HepG2 (cell line): ENCODE results near the gene CXXC5. TPM values are rescaled to one million over a fixed set of nuclear protein-coding genes. Genes with fewer than 3 reads are reported as not detected.

ENCODE experiments used
- ATAC-seq: fragments of 200-7000 bp; cut with Tn5 transposase; 3 replicates; pipeline ENCODE4 v1.9.1; 2020; ENCODE audit warnings: mild to moderate bottlenecking, moderate library complexity
- BruUV-seq: library from RNA; stranded (reverse); fragments of 400-500 nt; replicated peaks from 2 replicates; lab custom pipeline; 2021; lab: Mats Ljungman, UMichigan
- CTCF ChIA-PET: fragments of 300-600 bp; formaldehyde crosslinking; extraction: SDS; loops from one replicate; lab custom pipeline; 2021; ENCODE audit warnings: low total read pairs, inconsistent platforms, low intra/inter-chr PET ratio; lab: Yijun Ruan, JAX
- POLR2A ChIA-PET: fragments of 350-600 bp; sonication (Branson Sonifier 250); formaldehyde crosslinking; loops from one replicate; lab custom pipeline; 2020; ENCODE audit warnings: antibody characterized with exemption, inconsistent platforms; lab: Yijun Ruan, JAX
- DNase-seq: peaks from one replicate; pipeline ENCODE4 v3.0.0-alpha.2; 2015; ENCODE audit warnings: low spot score
- FAIRE-seq: peaks from 3 replicates; lab custom pipeline; 2011; peaks lifted over from hg19 to GRCh38; lab: Jason Lieb, UNC
- H2AFZ ChIP-seq: one replicate; pipeline ENCODE4 v1.6.1; 2011; ENCODE audit warnings: low read length, inconsistent platforms
- H3K27ac ChIP-seq: fragments of 300-600 bp; 3 replicates; pipeline ENCODE4 v1.8.0; 2011; ENCODE audit warnings: mixed run types, mild to moderate bottlenecking, mixed read lengths, low read length, inconsistent platforms; ENCODE audit not compliant: insufficient read depth; ENCODE audit errors: extremely low read length
- H3K27me3 ChIP-seq, 2 experiments: fragments of 200-600 bp in 1 of 2; 2 replicates in 1 of 2; 3 replicates in 1 of 2; pipeline versions ENCODE4 v1.6.0 to v1.8.0; 2011; ENCODE audit warnings: low read length in 2 of 2, mild to moderate bottlenecking in 2 of 2, moderate library complexity in 2 of 2, inconsistent platforms in 1 of 2; ENCODE audit not compliant: insufficient read depth in 2 of 2, control insufficient read depth in 1 of 2
- H3K36me3 ChIP-seq, 2 experiments: fragments of 200-600 bp in 1 of 2; replicated peaks in 1 of 2; 2 replicates in 1 of 2; 3 replicates in 1 of 2; pipeline versions ENCODE4 v1.5.1 to v1.8.0; 2011; ENCODE audit warnings: low read length in 2 of 2, inconsistent platforms in 1 of 2; ENCODE audit not compliant: insufficient read depth in 2 of 2, control insufficient read depth in 1 of 2
- H3K4me1 ChIP-seq: 2 replicates; pipeline ENCODE4 v1.5.1; 2012; ENCODE audit warnings: low read length, inconsistent platforms; ENCODE audit not compliant: insufficient read depth
- H3K4me2 ChIP-seq: 2 replicates; pipeline ENCODE4 v1.6.0; 2011; ENCODE audit warnings: low read depth, low read length, inconsistent platforms
- H3K4me3 ChIP-seq, 3 experiments: fragments of 200-600 bp in 1 of 3; sonication (generic), shearing (Covaris generic) in 1 of 3; replicated peaks in 1 of 3; 2 replicates each; pipeline ENCODE4 v1.5.1; 2011 to 2016; ENCODE audit warnings: low read length in 3 of 3, inconsistent platforms in 2 of 3, low read depth in 2 of 3, mild to moderate bottlenecking in 2 of 3, control low read depth in 1 of 3, mixed read lengths in 1 of 3; ENCODE audit not compliant: insufficient read depth in 1 of 3
- H3K79me2 ChIP-seq: one replicate; pipeline ENCODE4 v1.6.1; 2011; ENCODE audit warnings: low read length, inconsistent platforms; ENCODE audit not compliant: insufficient read depth
- H3K9ac ChIP-seq: 2 replicates; pipeline ENCODE4 v1.6.0; 2011; ENCODE audit warnings: mild to moderate bottlenecking, low read depth, low read length, inconsistent platforms; ENCODE audit not compliant: insufficient read depth
- H3K9me3 ChIP-seq: 2 replicates; pipeline ENCODE4 v1.5.1; 2012; ENCODE audit warnings: mild to moderate bottlenecking, low read length
- H4K20me1 ChIP-seq: 2 replicates; pipeline ENCODE4 v1.6.0; 2011; ENCODE audit warnings: inconsistent platforms, mild to moderate bottlenecking, low read length, moderate library complexity; ENCODE audit not compliant: insufficient read depth
- PTBP1 ChIP-seq: fragments of 200-400 bp; formaldehyde crosslinking; IDR thresholded peaks from 2 replicates; pipeline ENCODE4 v1.6.1; 2018; ENCODE audit warnings: low read length, low read depth; ENCODE audit not compliant: poor library complexity, severe bottlenecking
- ZNF607 ChIP-seq: sonication (generic); formaldehyde crosslinking; IDR thresholded peaks from 2 replicates; pipeline ENCODE4 v1.5.1; 2020; ENCODE audit warnings: missing genetic modification reagents, mild to moderate bottlenecking, borderline replicate concordance
- WGBS: methylation state at CpG from one replicate; pipeline ENCODE4 v1.1.6; 2017; ENCODE audit warnings: low lambda C conversion rate; 5-methylcytosine and 5-hydroxymethylcytosine counted together
- in situ Hi-C: cut with HindIII; loops from 2 replicates; pipeline ENCODE4 v1.10.0; 2017; ENCODE audit warnings: low pct_unique_long_range_greater_than_20kb; ENCODE audit not compliant: extremely low pct_ligation_motif_present
- intact Hi-C: fragments of 100-400 bp; cut with micrococcal nuclease; formaldehyde crosslinking; loops from one replicate; pipeline ENCODE4 v1.10.0; 2022; ENCODE audit not compliant: unreplicated experiment
- polyA plus RNA-seq, 8 experiments: library from polyadenylated mRNA; depleted of rRNA in 3 of 8; stranded (reverse) in 7 of 8; unstranded in 1 of 8; fragments of >200 nt; fragmentation: Illumina TruSeq in 4 of 8; extraction: Trizol in 4 of 8; gene quantifications; 2 replicates each; pipeline versions ENCODE4 v1.2.1 to v1.2.3, GENCODE V29; 2011 to 2016; ENCODE audit warnings: low read depth in 4 of 8, missing spikeins in 1 of 8, mixed read lengths in 1 of 8; ENCODE audit not compliant: insufficient read depth in 1 of 8
- total RNA-seq, 5 experiments: library from RNA; depleted of rRNA; stranded (reverse); fragments of >200 nt; fragmentation: Illumina TruSeq; extraction: Trizol; gene quantifications; 2 replicates each; pipeline ENCODE4 v1.2.3, GENCODE V29; 2016; ENCODE audit warnings: low read depth in 1 of 5
- TF ChIP-seq, protein P1 (sequence below): IDR thresholded peaks from 2 replicates; pipeline ENCODE4 v1.6.1; 2012; ENCODE audit warnings: inconsistent platforms
- TF ChIP-seq, protein P2 (sequence below): sonication (generic); formaldehyde crosslinking; IDR thresholded peaks from 2 replicates; pipeline ENCODE4 v1.5.0; 2020; ENCODE audit warnings: missing genetic modification reagents

CXXC5 gene
- total and polyA plus RNA-seq, 2 of the 13 experiments (the other 11 are each of a cell fraction or from before 2014, with no cell fraction given) = 32.3 to 33.0 TPM

GRCh38 chr5:139638736-139639618 lies 9.2 kb upstream of the CXXC5 start:
- 63% methylated on average over 6 of the region's 12 CpGs for WGBS
- no peaks in the 10 kb centered on the region for H3K27me3 ChIP-seq
- no peaks in the 10 kb centered on the region for H4K20me1 ChIP-seq
- no peak for FAIRE-seq
- in situ Hi-C loops (loop anchor here (5.0 to 25.0 kb wide), 2 partner anchors 68 to 323 kb away; no protein-coding TSS in a partner anchor), intact Hi-C loops (loop anchor here (10.0 kb wide), 1 partner anchor 206 kb away; no protein-coding TSS in a partner anchor)
- CTCF ChIA-PET = no interaction called here
- TF ChIP-seq PTBP1 = peak; percentile 2
- TF ChIP-seq ZNF607 = no peak
- TF ChIP-seq, protein P1, sequence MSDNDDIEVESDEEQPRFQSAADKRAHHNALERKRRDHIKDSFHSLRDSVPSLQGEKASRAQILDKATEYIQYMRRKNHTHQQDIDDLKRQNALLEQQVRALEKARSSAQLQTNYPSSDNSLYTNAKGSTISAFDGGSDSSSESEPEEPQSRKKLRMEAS = 0 out of 2 replicates have a peak, but pooled peaks have one; percentile 12
- TF ChIP-seq, protein P2, sequence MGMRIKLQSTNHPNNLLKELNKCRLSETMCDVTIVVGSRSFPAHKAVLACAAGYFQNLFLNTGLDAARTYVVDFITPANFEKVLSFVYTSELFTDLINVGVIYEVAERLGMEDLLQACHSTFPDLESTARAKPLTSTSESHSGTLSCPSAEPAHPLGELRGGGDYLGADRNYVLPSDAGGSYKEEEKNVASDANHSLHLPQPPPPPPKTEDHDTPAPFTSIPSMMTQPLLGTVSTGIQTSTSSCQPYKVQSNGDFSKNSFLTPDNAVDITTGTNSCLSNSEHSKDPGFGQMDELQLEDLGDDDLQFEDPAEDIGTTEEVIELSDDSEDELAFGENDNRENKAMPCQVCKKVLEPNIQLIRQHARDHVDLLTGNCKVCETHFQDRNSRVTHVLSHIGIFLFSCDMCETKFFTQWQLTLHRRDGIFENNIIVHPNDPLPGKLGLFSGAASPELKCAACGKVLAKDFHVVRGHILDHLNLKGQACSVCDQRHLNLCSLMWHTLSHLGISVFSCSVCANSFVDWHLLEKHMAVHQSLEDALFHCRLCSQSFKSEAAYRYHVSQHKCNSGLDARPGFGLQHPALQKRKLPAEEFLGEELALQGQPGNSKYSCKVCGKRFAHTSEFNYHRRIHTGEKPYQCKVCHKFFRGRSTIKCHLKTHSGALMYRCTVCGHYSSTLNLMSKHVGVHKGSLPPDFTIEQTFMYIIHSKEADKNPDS (CRISPR knock-in tag) = 0 out of 2 replicates have a peak, but pooled peaks have one; percentile 8
- H3K9me3 ChIP-seq = no peaks in the 10 kb centered on the region
- peak overlapping the region in 1 of 3 experiments; percentile 78; a peak in 1 of 6 replicates for H3K4me3 ChIP-seq
- BruUV-seq = no TSS peak
- H2AFZ ChIP-seq = no peak overlapping the region
- POLR2A ChIA-PET = interaction anchor here (1.6 to 4.6 kb wide), 7 partner anchors 8 to 94 kb away, joined by 3 to 95 read pairs (median 14); partner anchors contain the start of gene CXXC5
- H3K4me2 ChIP-seq = peak overlapping the region; percentile 96
- H3K9ac ChIP-seq = peak overlapping the region; percentile 72; the same call in 1 of the 2 replicates
- no peak for DNase-seq
- H3K36me3 ChIP-seq = no peaks in the 10 kb centered on the region
- H3K27ac ChIP-seq = peak overlapping the region; percentile 72
- H3K4me1 ChIP-seq = peaks cover 92% of the 10 kb centered on the region
- H3K79me2 ChIP-seq = no peaks in the 10 kb centered on the region
- no peak for ATAC-seq
